RWPE1 (cell line): ENCODE data around the gene PITPNM3.

Experiments used
- CTCF ChIA-PET: fragments of 350-600 bp; sonication (Branson Sonifier 250); formaldehyde crosslinking; extraction: SDS; loops from one replicate; lab custom pipeline; 2021; lab: Yijun Ruan, JAX
- POLR2A ChIA-PET: fragments of 400-600 bp; formaldehyde crosslinking; extraction: SDS; loops from one replicate; lab custom pipeline; 2020; ENCODE audit warnings: antibody characterized with exemption; ENCODE audit not compliant: low non-redundant PET; lab: Yijun Ruan, JAX
- DNase-seq: peaks from one replicate; pipeline ENCODE4 v3.0.0; 2012; ENCODE audit warnings: low spot score
- H3K27ac ChIP-seq: fragments of 450-650 bp; 2 replicates; pipeline ENCODE4 v1.5.1; 2017
- CTCF ChIP-seq: fragments of 450-650 bp; conservative IDR thresholded peaks from 2 replicates; pipeline ENCODE4 v1.5.1; 2017; ENCODE audit warnings: low read depth, mild to moderate bottlenecking

The PITPNM3 gene

GRCh38 chr17:6571452-6571781, 15.1 kb upstream of the PITPNM3 start:
- peak overlapping the region; percentile 32 for H3K27ac ChIP-seq
- DNase-seq: no peak
- ChIA-PET CTCF (no interaction called here), POLR2A (interaction anchor here (0.7 kb wide), 1 partner anchor 454 kb away, joined by 3 read pairs; no protein-coding TSS in a partner anchor)
- TF ChIP-seq CTCF: no peak

- CTCF ChIA-PET: no interaction called here
- DNase-seq: no peak
- POLR2A ChIA-PET: no interaction called here
- no peak for TF ChIP-seq CTCF
- peak overlapping the region; percentile 32 for H3K27ac ChIP-seq
These were observed 14.5 kb upstream of the PITPNM3 start for GRCh38 chr17:6570731-6571451.

GRCh38 chr17:6569370-6570285, 13.3 kb upstream of the PITPNM3 start:
- POLR2A ChIA-PET: no interaction called here
- CTCF ChIA-PET: no interaction called here
- H3K27ac ChIP-seq: peak overlapping the region; percentile 94
- TF ChIP-seq CTCF: no peak
- DNase-seq: no peak

GRCh38 chr17:6568184-6568758, 11.9 kb upstream of the PITPNM3 start:
- ChIA-PET POLR2A (no interaction called here), CTCF (interaction anchor here (1.8 kb wide), 1 partner anchor 95 kb away, joined by 5 read pairs; no protein-coding TSS in a partner anchor)
- peak overlapping the region; percentile 94 for H3K27ac ChIP-seq

GRCh38 chr17:6567528-6568183, 11.3 kb upstream of the PITPNM3 start:
- DNase-seq: peak; percentile 94
- peak overlapping the region; percentile 94 for H3K27ac ChIP-seq
- ChIA-PET POLR2A (no interaction called here), CTCF (interaction anchor here (0.9 to 1.8 kb wide), 2 partner anchors 64 to 95 kb away, joined by 3 to 5 read pairs; no protein-coding TSS in a partner anchor)
- no peak for TF ChIP-seq CTCF

More at GRCh38 chr17:6568184-6568758, 11.9 kb upstream of the PITPNM3 start:
- no peak for TF ChIP-seq CTCF
- DNase-seq: no peak

GRCh38 chr17:6561446-6561845, 5.1 kb upstream of the PITPNM3 start:
- CTCF ChIA-PET: no interaction called here
- POLR2A ChIA-PET: no interaction called here
- no peak for DNase-seq
- TF ChIP-seq CTCF: no peak
- no peak overlapping the region for H3K27ac ChIP-seq
